Panc1 (cell line): ENCODE results near the gene TMEM242.

Experiments
- TF ChIP-seq, protein P1 (sequence below): fragments of 450-650 bp; IDR thresholded peaks from 2 replicates; pipeline ENCODE4 v1.5.1; 2017; ENCODE audit warnings: mild to moderate bottlenecking
- TF ChIP-seq, protein P2 (sequence below), 2 experiments: IDR thresholded peaks; 2 replicates each; pipeline ENCODE4 v1.6.1; 2011 to 2012; ENCODE audit warnings: low read depth in 2 of 2, control low read depth in 1 of 2, low read length in 1 of 2, mild to moderate bottlenecking in 1 of 2, moderate library complexity in 1 of 2; ENCODE audit not compliant: insufficient read depth in 1 of 2

DNA sequence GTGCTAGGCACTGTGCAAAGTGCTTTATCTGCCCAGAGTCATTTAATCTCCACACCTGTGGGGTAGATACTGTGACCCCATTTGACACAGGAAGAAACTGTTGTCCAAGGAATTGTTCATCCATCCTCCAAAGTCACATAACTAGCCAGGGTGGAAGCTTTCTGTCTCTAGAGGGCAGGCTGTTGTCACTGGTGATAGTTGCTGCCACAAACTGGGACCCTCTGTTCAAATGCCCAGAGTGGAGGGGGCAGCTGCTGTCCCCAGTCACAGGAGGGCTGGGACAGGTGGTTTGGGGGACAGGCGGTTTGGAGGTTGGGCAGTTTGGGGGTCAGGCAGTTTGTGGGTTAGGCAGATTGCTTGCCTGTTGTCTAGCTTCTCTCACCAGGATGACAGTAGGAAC is 16.1 kb upstream of the TMEM242 start:
- TF ChIP-seq, protein P1, sequence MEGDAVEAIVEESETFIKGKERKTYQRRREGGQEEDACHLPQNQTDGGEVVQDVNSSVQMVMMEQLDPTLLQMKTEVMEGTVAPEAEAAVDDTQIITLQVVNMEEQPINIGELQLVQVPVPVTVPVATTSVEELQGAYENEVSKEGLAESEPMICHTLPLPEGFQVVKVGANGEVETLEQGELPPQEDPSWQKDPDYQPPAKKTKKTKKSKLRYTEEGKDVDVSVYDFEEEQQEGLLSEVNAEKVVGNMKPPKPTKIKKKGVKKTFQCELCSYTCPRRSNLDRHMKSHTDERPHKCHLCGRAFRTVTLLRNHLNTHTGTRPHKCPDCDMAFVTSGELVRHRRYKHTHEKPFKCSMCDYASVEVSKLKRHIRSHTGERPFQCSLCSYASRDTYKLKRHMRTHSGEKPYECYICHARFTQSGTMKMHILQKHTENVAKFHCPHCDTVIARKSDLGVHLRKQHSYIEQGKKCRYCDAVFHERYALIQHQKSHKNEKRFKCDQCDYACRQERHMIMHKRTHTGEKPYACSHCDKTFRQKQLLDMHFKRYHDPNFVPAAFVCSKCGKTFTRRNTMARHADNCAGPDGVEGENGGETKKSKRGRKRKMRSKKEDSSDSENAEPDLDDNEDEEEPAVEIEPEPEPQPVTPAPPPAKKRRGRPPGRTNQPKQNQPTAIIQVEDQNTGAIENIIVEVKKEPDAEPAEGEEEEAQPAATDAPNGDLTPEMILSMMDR = peak; percentile 61
- TF ChIP-seq, protein P2, sequence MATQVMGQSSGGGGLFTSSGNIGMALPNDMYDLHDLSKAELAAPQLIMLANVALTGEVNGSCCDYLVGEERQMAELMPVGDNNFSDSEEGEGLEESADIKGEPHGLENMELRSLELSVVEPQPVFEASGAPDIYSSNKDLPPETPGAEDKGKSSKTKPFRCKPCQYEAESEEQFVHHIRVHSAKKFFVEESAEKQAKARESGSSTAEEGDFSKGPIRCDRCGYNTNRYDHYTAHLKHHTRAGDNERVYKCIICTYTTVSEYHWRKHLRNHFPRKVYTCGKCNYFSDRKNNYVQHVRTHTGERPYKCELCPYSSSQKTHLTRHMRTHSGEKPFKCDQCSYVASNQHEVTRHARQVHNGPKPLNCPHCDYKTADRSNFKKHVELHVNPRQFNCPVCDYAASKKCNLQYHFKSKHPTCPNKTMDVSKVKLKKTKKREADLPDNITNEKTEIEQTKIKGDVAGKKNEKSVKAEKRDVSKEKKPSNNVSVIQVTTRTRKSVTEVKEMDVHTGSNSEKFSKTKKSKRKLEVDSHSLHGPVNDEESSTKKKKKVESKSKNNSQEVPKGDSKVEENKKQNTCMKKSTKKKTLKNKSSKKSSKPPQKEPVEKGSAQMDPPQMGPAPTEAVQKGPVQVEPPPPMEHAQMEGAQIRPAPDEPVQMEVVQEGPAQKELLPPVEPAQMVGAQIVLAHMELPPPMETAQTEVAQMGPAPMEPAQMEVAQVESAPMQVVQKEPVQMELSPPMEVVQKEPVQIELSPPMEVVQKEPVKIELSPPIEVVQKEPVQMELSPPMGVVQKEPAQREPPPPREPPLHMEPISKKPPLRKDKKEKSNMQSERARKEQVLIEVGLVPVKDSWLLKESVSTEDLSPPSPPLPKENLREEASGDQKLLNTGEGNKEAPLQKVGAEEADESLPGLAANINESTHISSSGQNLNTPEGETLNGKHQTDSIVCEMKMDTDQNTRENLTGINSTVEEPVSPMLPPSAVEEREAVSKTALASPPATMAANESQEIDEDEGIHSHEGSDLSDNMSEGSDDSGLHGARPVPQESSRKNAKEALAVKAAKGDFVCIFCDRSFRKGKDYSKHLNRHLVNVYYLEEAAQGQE (IDR thresholded peaks at IDR 0.05; ENCODE audit: insufficient read depth in 1 of 2, low read depth in 2 of 2, low read length in 1 of 2) = no peak
